H1 (cell line): ENCODE data around the gene NIFK. TPM values are rescaled to one million over a fixed set of nuclear protein-coding genes. Genes with fewer than 3 reads are reported as not detected.

Experiments
- CTCF ChIA-PET: fragments of 300-600 bp; sonication (Branson Sonifier 250); formaldehyde crosslinking; loops from one replicate; lab custom pipeline; 2021; ENCODE audit not compliant: partially characterized antibody; lab: Charles Lee
- POLR2A ChIA-PET: fragments of 300-600 bp; sonication (Branson Sonifier 250); formaldehyde crosslinking; loops from one replicate; lab custom pipeline; 2021; ENCODE audit warnings: inconsistent platforms; ENCODE audit not compliant: partially characterized antibody; lab: Charles Lee
- DNase-seq, 2 experiments: peaks; one replicate each; pipeline versions ENCODE4 v3.0.0 to v3.0.0-alpha.2; 2010 to 2022; ENCODE audit warnings: low spot score in 2 of 2, low read depth in 1 of 2, mixed read lengths in 1 of 2
- FAIRE-seq: peaks from 2 replicates; lab custom pipeline; 2011; peaks lifted over from hg19 to GRCh38; lab: Jason Lieb, UNC
- H2AFZ ChIP-seq: 2 replicates; pipeline ENCODE4 v1.8.1; 2012; ENCODE audit warnings: low read length, inconsistent platforms
- H2AK5ac ChIP-seq: 2 replicates; pipeline ENCODE4 v1.6.1; 2013; ENCODE audit warnings: low read depth, low read length
- H2BK120ac ChIP-seq: replicated peaks from 2 replicates; pipeline ENCODE3; 2013; ENCODE audit warnings: low read depth, low read length, inconsistent platforms
- H2BK12ac ChIP-seq: 2 replicates; pipeline ENCODE4 v1.6.1; 2013; ENCODE audit warnings: low read depth, low read length
- H2BK15ac ChIP-seq: 2 replicates; pipeline ENCODE4 v1.6.1; 2013; ENCODE audit warnings: low read length
- H2BK20ac ChIP-seq: 2 replicates; pipeline ENCODE4 v1.6.1; 2013; ENCODE audit warnings: low read length
- H2BK5ac ChIP-seq: 2 replicates; pipeline ENCODE4 v1.6.1; 2013; ENCODE audit warnings: low read depth, low read length
- H3K14ac ChIP-seq: 2 replicates; pipeline ENCODE4 v1.6.1; 2013; ENCODE audit warnings: inconsistent platforms; ENCODE audit not compliant: insufficient read length
- H3K18ac ChIP-seq: 2 replicates; pipeline ENCODE4 v1.6.1; 2013; ENCODE audit warnings: low read length; ENCODE audit errors: extremely low read depth
- H3K23ac ChIP-seq: 2 replicates; pipeline ENCODE4 v1.6.1; 2013; ENCODE audit warnings: inconsistent platforms; ENCODE audit not compliant: insufficient read length
- H3K23me2 ChIP-seq: 2 replicates; pipeline ENCODE4 v1.6.1; 2013; ENCODE audit warnings: low read depth, low read length
- H3K27ac ChIP-seq: 2 replicates; pipeline ENCODE4 v1.6.1; 2011; ENCODE audit warnings: low read depth, low read length, inconsistent platforms
- H3K27me3 ChIP-seq, 4 experiments: replicated peaks in 1 of 4; 1 replicate in 1 of 4; 2 replicates in 3 of 4; pipeline versions ENCODE4 v1.6.1 to v1.8.1; 2011 to 2013; ENCODE audit warnings: low read length in 3 of 4, mild to moderate bottlenecking in 3 of 4, inconsistent platforms in 2 of 4, mixed read lengths in 2 of 4, moderate library complexity in 1 of 4; ENCODE audit not compliant: control insufficient read depth in 3 of 4, insufficient read depth in 3 of 4; ENCODE audit errors: extremely low read depth in 1 of 4
- H3K36me3 ChIP-seq, 4 experiments: 2 replicates each; pipeline versions ENCODE4 v1.6.1 to v1.8.1; 2011 to 2013; ENCODE audit warnings: mild to moderate bottlenecking in 4 of 4, low read length in 3 of 4, moderate library complexity in 2 of 4, control low read depth in 1 of 4, inconsistent platforms in 1 of 4; ENCODE audit not compliant: insufficient read depth in 4 of 4, control insufficient read depth in 2 of 4
- H3K4ac ChIP-seq: replicated peaks from 2 replicates; pipeline ENCODE3; 2013; ENCODE audit warnings: low read length, low read depth, mixed read lengths, inconsistent platforms; ENCODE audit not compliant: insufficient read length
- H3K4me1 ChIP-seq, 4 experiments: replicated peaks in 1 of 4; 1 replicate in 1 of 4; 2 replicates in 3 of 4; pipeline versions ENCODE4 v1.6.1 to v1.8.1; 2011 to 2013; ENCODE audit warnings: low read length in 3 of 4, inconsistent platforms in 2 of 4, mixed read lengths in 1 of 4; ENCODE audit not compliant: insufficient read depth in 4 of 4, control insufficient read depth in 3 of 4
- H3K4me2 ChIP-seq, 2 experiments: 2 replicates each; pipeline versions ENCODE4 v1.6.1 to v1.8.1; 2011 to 2013; ENCODE audit warnings: low read depth in 2 of 2, low read length in 2 of 2, control low read depth in 1 of 2, inconsistent platforms in 1 of 2, mild to moderate bottlenecking in 1 of 2; ENCODE audit not compliant: insufficient read depth in 1 of 2
- H3K4me3 ChIP-seq, 4 experiments: fragments of 200-600, 300-600 bp in 1 of 4; sonication (generic), shearing (Covaris generic), sonication (Bioruptor Twin) in 1 of 4; 2 replicates each; pipeline versions ENCODE4 v1.5.1 to v1.8.1; 2011 to 2016; ENCODE audit warnings: low read length in 4 of 4, low read depth in 3 of 4, control low read depth in 2 of 4, inconsistent platforms in 2 of 4, mild to moderate bottlenecking in 2 of 4, mixed read lengths in 1 of 4, moderate library complexity in 1 of 4; ENCODE audit not compliant: insufficient read depth in 2 of 4; ENCODE audit errors: extremely low read depth in 1 of 4
- H3K56ac ChIP-seq: replicated peaks from 2 replicates; pipeline ENCODE3; 2013; ENCODE audit warnings: low read depth, mild to moderate bottlenecking, mixed read lengths, low read length, inconsistent platforms; ENCODE audit not compliant: insufficient read length
- H3K79me1 ChIP-seq: 2 replicates; pipeline ENCODE4 v1.6.1; 2013; ENCODE audit warnings: low read depth, low read length, control low read depth
- H3K79me2 ChIP-seq, 2 experiments: 2 replicates each; pipeline versions ENCODE4 v1.6.1 to v1.8.1; 2012 to 2013; ENCODE audit warnings: low read length in 2 of 2, mild to moderate bottlenecking in 2 of 2, inconsistent platforms in 1 of 2; ENCODE audit not compliant: insufficient read depth in 2 of 2, control insufficient read depth in 1 of 2
- H3K9ac ChIP-seq, 4 experiments: replicated peaks in 1 of 4; 1 replicate in 1 of 4; 2 replicates in 3 of 4; pipeline versions ENCODE4 v1.6.1 to v1.8.1; 2011 to 2013; ENCODE audit warnings: low read depth in 3 of 4, low read length in 3 of 4, control low read depth in 2 of 4, mild to moderate bottlenecking in 2 of 4, moderate library complexity in 2 of 4, inconsistent platforms in 1 of 4; ENCODE audit errors: extremely low read depth in 1 of 4
- H3K9me3 ChIP-seq, 2 experiments: 2 replicates each; pipeline versions ENCODE4 v1.6.1 to v1.8.1; 2012 to 2013; ENCODE audit warnings: mild to moderate bottlenecking in 2 of 2, moderate library complexity in 2 of 2, control low read depth in 1 of 2, inconsistent platforms in 1 of 2, low read depth in 1 of 2, low read length in 1 of 2, mixed read lengths in 1 of 2; ENCODE audit not compliant: insufficient read depth in 2 of 2
- H4K20me1 ChIP-seq, 2 experiments: replicated peaks in 1 of 2; 2 replicates each; pipeline versions ENCODE3 to v1.8.1; 2011 to 2013; ENCODE audit warnings: inconsistent platforms in 2 of 2, low read length in 2 of 2, mild to moderate bottlenecking in 1 of 2; ENCODE audit not compliant: insufficient read depth in 2 of 2, control insufficient read depth in 1 of 2
- H4K5ac ChIP-seq: 2 replicates; pipeline ENCODE4 v1.6.1; 2013; ENCODE audit warnings: low read length, low read depth, mixed read lengths, inconsistent platforms; ENCODE audit not compliant: insufficient read length
- H4K8ac ChIP-seq: 2 replicates; pipeline ENCODE4 v1.8.0; 2013; ENCODE audit warnings: mild to moderate bottlenecking, moderate library complexity, low read length, inconsistent platforms; ENCODE audit not compliant: insufficient read depth; ENCODE audit errors: extremely low read depth
- H4K91ac ChIP-seq: replicated peaks from 2 replicates; pipeline ENCODE3; 2013; ENCODE audit warnings: low read length, mixed read lengths, inconsistent platforms; ENCODE audit not compliant: insufficient read length
- ATF3 ChIP-seq: IDR thresholded peaks from 2 replicates; pipeline ENCODE4 v1.6.1; 2011; ENCODE audit warnings: low read depth, mild to moderate bottlenecking, low read length; ENCODE audit not compliant: insufficient read depth
- BACH1 ChIP-seq: IDR thresholded peaks from 2 replicates; pipeline ENCODE4 v1.6.1; 2012; ENCODE audit warnings: low read length, improper control_type of control experiment
- EZH2 ChIP-seq: fragments of 200-600 bp; sonication (generic); IDR thresholded peaks from 2 replicates; pipeline ENCODE4 v1.7.1; 2012; ENCODE audit warnings: low read depth, mild to moderate bottlenecking, moderate library complexity, low read length, inconsistent platforms; ENCODE audit not compliant: severe bottlenecking
- FOSL1 ChIP-seq: IDR thresholded peaks from 2 replicates; pipeline ENCODE4 v1.6.1; 2011; ENCODE audit warnings: mild to moderate bottlenecking, low read depth, low read length, moderate library complexity; ENCODE audit not compliant: insufficient read depth
- HDAC2 ChIP-seq, 2 experiments: fragments of 300-600 bp in 1 of 2; sonication (generic) in 1 of 2; IDR thresholded peaks; 2 replicates each; pipeline ENCODE4 v1.6.1; 2011 to 2012; ENCODE audit warnings: low read depth in 2 of 2, low read length in 2 of 2, mild to moderate bottlenecking in 2 of 2, moderate library complexity in 2 of 2, borderline replicate concordance in 1 of 2, inconsistent platforms in 1 of 2
- KDM1A ChIP-seq: fragments of 200-600, 300-600 bp; sonication (generic); IDR thresholded peaks from 2 replicates; pipeline ENCODE4 v1.7.1; 2016; ENCODE audit warnings: mild to moderate bottlenecking, low read length, borderline replicate concordance
- MAX ChIP-seq: IDR thresholded peaks from 2 replicates; pipeline ENCODE4 v1.6.1; 2012; ENCODE audit warnings: inconsistent platforms
- RNF2 ChIP-seq: fragments of 200-900, 300-1000 bp; sonication (generic); IDR thresholded peaks from 2 replicates; pipeline ENCODE4 v1.7.1; 2016; ENCODE audit warnings: borderline replicate concordance, low read depth, mild to moderate bottlenecking, antibody characterized with exemption, low read length; ENCODE audit not compliant: poor library complexity, severe bottlenecking; ENCODE audit errors: missing control alignments
- SIN3A ChIP-seq, 2 experiments: IDR thresholded peaks in 1 of 2; conservative IDR thresholded peaks in 1 of 2; 2 replicates each; pipeline ENCODE4 v1.6.1; 2011 to 2012; ENCODE audit warnings: low read length in 2 of 2, improper control_type of control experiment in 1 of 2, low read depth in 1 of 2, mild to moderate bottlenecking in 1 of 2
- TAF1 ChIP-seq: IDR thresholded peaks from 2 replicates; pipeline ENCODE4 v1.6.1; 2011; ENCODE audit warnings: mild to moderate bottlenecking, low read depth, low read length
- WGBS, 2 experiments: shearing (Covaris generic) in 1 of 2; methylation state at CpG; one replicate each; pipeline versions ENCODE4 v1.1.6 to v1.1.7; 2013 to 2015; ENCODE audit warnings: low lambda C conversion rate in 2 of 2, mixed read lengths in 2 of 2, inconsistent platforms in 1 of 2, low coverage in 1 of 2, missing lambda C conversion rate in 1 of 2; ENCODE audit not compliant: insufficient replicate concordance in 2 of 2, insufficient coverage in 1 of 2, insufficient read length in 1 of 2; ENCODE audit errors: extremely low coverage in 1 of 2, missing lambda C conversion rate in 1 of 2; 5-methylcytosine and 5-hydroxymethylcytosine counted together
- polyA plus RNA-seq, 7 experiments: library from polyadenylated mRNA; depleted of rRNA in 3 of 7; stranded (reverse) in 5 of 7; unstranded in 2 of 7; fragments of >200 nt in 5 of 7; fragments of 200-250 nt in 2 of 7; gene quantifications; 1 replicate in 5 of 7; 2 replicates in 1 of 7; 4 replicates in 1 of 7; pipeline versions ENCODE4 v1.2.1 to v1.2.3, GENCODE V29; 2011 to 2013; ENCODE audit warnings: missing spikeins in 2 of 7, mixed read lengths in 2 of 7
- total RNA-seq: library from RNA; stranded (reverse); fragmentation: NEBNext Ultra II Directional; extraction: Animal tissue kit (Norgen Biotek cat#: 25700); gene quantifications from 2 replicates; pipeline ENCODE4 v1.2.1, GENCODE V29; 2021

The NIFK gene
- total and polyA plus RNA-seq, 2 of the 8 experiments (the other 6 are each of a cell fraction or from before 2014, with no cell fraction given): 24.4 to 117 TPM

DNA sequence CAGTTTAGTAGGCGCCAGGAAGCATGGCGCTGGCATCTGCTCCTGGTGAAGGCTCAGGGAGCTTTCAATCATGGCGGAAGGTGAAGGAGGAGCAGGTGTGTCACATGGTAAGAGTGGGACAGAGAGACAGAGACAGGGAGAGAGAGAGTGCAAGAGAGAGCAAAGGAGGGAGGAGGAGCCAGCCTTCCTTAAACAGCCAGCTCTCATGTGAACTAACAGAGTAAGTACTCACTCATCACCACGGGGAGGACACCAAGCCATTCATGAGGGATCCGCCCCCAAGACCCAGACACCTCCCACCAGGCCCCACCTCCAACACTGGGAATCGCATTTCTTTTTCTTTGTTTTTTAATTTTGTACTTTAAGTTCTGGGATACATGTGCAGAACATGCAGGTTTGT is 46.6 kb downstream of the NIFK start:
- no peak overlapping the region for H3K56ac ChIP-seq
- H2BK120ac ChIP-seq: no peak overlapping the region
- no peak overlapping the region for H3K23ac ChIP-seq
- no peak overlapping the region for H2BK12ac ChIP-seq
- H2AFZ ChIP-seq: no peak overlapping the region
- no peak overlapping the region for H4K91ac ChIP-seq
- no peak for FAIRE-seq
- H3K36me3 ChIP-seq: no peaks in the 10 kb centered on the region
- H4K20me1 ChIP-seq: no peaks in the 10 kb centered on the region
- H3K79me2 ChIP-seq: no peaks in the 10 kb centered on the region
- H3K4me1 ChIP-seq: peaks cover 7 to 17% (median 10%) of the 10 kb centered on the region in 4 experiments
- CTCF ChIA-PET: interaction anchor here (0.6 to 2.5 kb wide), 7 partner anchors 10 to 204 kb away, joined by 3 to 8 read pairs (median 4); partner anchors contain the start of gene RNU4ATAC
- H2BK20ac ChIP-seq: 0 out of 2 replicates have a peak overlapping the region, but pooled peaks have one; percentile 61
- WGBS, 2 experiments: 88% methylated on average over 6 of the region's 6 CpGs; no CpG with 5 or more reads in 1 of the 2 experiments
- DNase-seq: no peak
- H3K4me3 ChIP-seq: no peak overlapping the region
- H3K27me3 ChIP-seq: no peaks in the 10 kb centered on the region
- H3K9me3 ChIP-seq: no peaks in the 10 kb centered on the region
- H3K79me1 ChIP-seq: no peaks in the 10 kb centered on the region
- no peak overlapping the region for H3K27ac ChIP-seq
- no peak overlapping the region for H3K18ac ChIP-seq
- H4K5ac ChIP-seq: no peak overlapping the region
- no peak overlapping the region for H3K4me2 ChIP-seq
- 0 out of 2 replicates have a peak overlapping the region, but pooled peaks have one; percentile 83 for H2AK5ac ChIP-seq
- H3K9ac ChIP-seq: no peak overlapping the region
- no peaks in the 10 kb centered on the region for H3K23me2 ChIP-seq
- no peak overlapping the region for H2BK15ac ChIP-seq
- H4K8ac ChIP-seq: no peak overlapping the region
- peak overlapping the region; percentile 32; the same call in 1 of the 2 replicates for H2BK5ac ChIP-seq
- POLR2A ChIA-PET: interaction anchor here (0.8 to 2.6 kb wide), 6 partner anchors 9 to 288 kb away, joined by 3 to 15 read pairs (median 4); partner anchors contain the start of gene RNU4ATAC
- H3K14ac ChIP-seq: no peak overlapping the region
- no peak overlapping the region for H3K4ac ChIP-seq
- TF ChIP-seq TAF1 (no peak), FOSL1 (no peak), MAX (no peak), BACH1 (no peak), RNF2 (no peak), KDM1A (no peak), SIN3A (conservative IDR thresholded peaks at IDR 0.05 in 1 of 2, IDR thresholded peaks at IDR 0.05 in 1 of 2; ENCODE audit: low read depth in 1 of 2, low read length in 2 of 2) (no peak), ATF3 (no peak), EZH2 (no peak), HDAC2 (IDR thresholded peaks at IDR 0.05; ENCODE audit: borderline replicate concordance in 1 of 2, low read depth in 2 of 2, low read length in 2 of 2) (no peak)
